A549 (cell line): Measurements from ENCODE around the gene ASIC5. TPM values are rescaled to one million over a fixed set of nuclear protein-coding genes. Genes with fewer than 3 reads are reported as not detected.

ENCODE experiments used
- ATAC-seq, 2 experiments: fragments of 200-7000 bp in 1 of 2; fragments of >200 bp in 1 of 2; cut with Nextera tagmentation in 1 of 2; cut with Tn5 transposase in 1 of 2; 3 replicates each; pipeline versions ENCODE4 v1.8.0 to v1.9.1; 2018 to 2020; ENCODE audit warnings: mild to moderate bottlenecking in 1 of 2, moderate library complexity in 1 of 2
- CTCF ChIA-PET: fragments of 300-600 bp; sonication (Branson Sonifier 250); formaldehyde crosslinking; extraction: SDS; loops from one replicate; lab custom pipeline; 2021; ENCODE audit warnings: antibody characterized with exemption, inconsistent platforms; lab: Yijun Ruan, JAX
- POLR2A ChIA-PET: fragments of 350-600 bp; formaldehyde crosslinking; extraction: SDS; loops from one replicate; lab custom pipeline; 2021; ENCODE audit warnings: antibody characterized with exemption, inconsistent platforms; lab: Yijun Ruan, JAX
- DNase-seq, 2 experiments: peaks; one replicate each; pipeline versions ENCODE4 v3.0.0 to v3.0.0-alpha.2; 2011 to 2016; ENCODE audit warnings: low read depth in 1 of 2, low spot score in 1 of 2
- FAIRE-seq: peaks from 2 replicates; lab custom pipeline; 2011; peaks lifted over from hg19 to GRCh38; lab: Jason Lieb, UNC
- H3K27ac ChIP-seq, 2 experiments: fragments of >200 bp; sonication (Bioruptor Twin); formaldehyde crosslinking; 3 replicates each; pipeline ENCODE4 v1.5.1; 2016 to 2017
- H3K4me1 ChIP-seq: fragments of >200 bp; sonication (Bioruptor Twin); formaldehyde crosslinking; 3 replicates; pipeline ENCODE4 v1.6.1; 2016
- H3K4me2 ChIP-seq: fragments of >200 bp; sonication (Bioruptor Twin); formaldehyde crosslinking; 3 replicates; pipeline ENCODE4 v1.6.1; 2016
- H3K4me3 ChIP-seq: fragments of >200 bp; sonication (Bioruptor Twin); formaldehyde crosslinking; 3 replicates; pipeline ENCODE4 v1.5.1; 2016
- H3K9me3 ChIP-seq: fragments of >200 bp; sonication (Bioruptor Twin); formaldehyde crosslinking; 3 replicates; pipeline ENCODE4 v1.6.1; 2016
- ATOH8 ChIP-seq: fragments of 250-450 bp; sonication (Bioruptor Pico); IDR thresholded peaks from 2 replicates; pipeline ENCODE4 v1.5.0; 2020; ENCODE audit warnings: low read depth, mild to moderate bottlenecking, moderate library complexity
- CBX8 ChIP-seq: fragments of 200-600 bp; sonication (generic); IDR thresholded peaks from 2 replicates; pipeline ENCODE4 v1.6.1; 2016
- CEBPB ChIP-seq, 2 experiments: fragments of >200 bp in 1 of 2; sonication (Bioruptor Twin) in 1 of 2; formaldehyde crosslinking in 1 of 2; IDR thresholded peaks; 2 replicates each; pipeline ENCODE4 v1.6.1; 2012 to 2016
- CHD4 ChIP-seq: fragments of 200-600 bp; sonication (generic); IDR thresholded peaks from 2 replicates; pipeline ENCODE4 v1.6.1; 2016; ENCODE audit warnings: antibody characterized with exemption, mild to moderate bottlenecking, borderline replicate concordance
- E2F6 ChIP-seq: IDR thresholded peaks from 2 replicates; pipeline ENCODE4 v1.6.1; 2012; ENCODE audit warnings: low read depth, borderline replicate concordance
- EP300 ChIP-seq, 2 experiments: fragments of >200 bp; sonication (Bioruptor Twin); formaldehyde crosslinking; IDR thresholded peaks; 2 replicates in 1 of 2; 3 replicates in 1 of 2; pipeline ENCODE4 v1.6.1; 2016 to 2017
- ESRRA ChIP-seq: fragments of 150-350 bp; IDR thresholded peaks from 2 replicates; pipeline ENCODE4 v1.6.1; 2014; ENCODE audit warnings: mild to moderate bottlenecking, low read length, borderline replicate concordance
- HOXA7 ChIP-seq: fragments of 250-450 bp; sonication (Bioruptor Pico); IDR thresholded peaks from 2 replicates; pipeline ENCODE4 v1.5.0; 2020; ENCODE audit warnings: mild to moderate bottlenecking, moderate library complexity
- HOXB13 ChIP-seq: fragments of 250-450 bp; sonication (Bioruptor Pico); IDR thresholded peaks from 2 replicates; pipeline ENCODE4 v1.5.0; 2020; ENCODE audit warnings: low read depth, mild to moderate bottlenecking, moderate library complexity
- JUNB ChIP-seq: fragments of >200 bp; sonication (Bioruptor Twin); formaldehyde crosslinking; IDR thresholded peaks from 2 replicates; pipeline ENCODE4 v1.6.1; 2016
- KDM1A ChIP-seq: fragments of 200-600 bp; sonication (generic); IDR thresholded peaks from 2 replicates; pipeline ENCODE4 v1.6.1; 2016; ENCODE audit warnings: low read depth, mild to moderate bottlenecking
- MAFK ChIP-seq: fragments of 450-650 bp; IDR thresholded peaks from 2 replicates; pipeline ENCODE4 v1.6.1; 2014; ENCODE audit not compliant: partially characterized antibody
- NFE2L2 ChIP-seq: fragments of 150-350 bp; conservative IDR thresholded peaks from 2 replicates; pipeline ENCODE4 v1.6.1; 2014; ENCODE audit warnings: low read length
- POLR2A ChIP-seq: IDR thresholded peaks from 2 replicates; pipeline ENCODE4 v1.6.1; 2012; ENCODE audit warnings: mild to moderate bottlenecking, low read length
- RCOR1 ChIP-seq: fragments of 150-350 bp; IDR thresholded peaks from 2 replicates; pipeline ENCODE4 v1.6.1; 2014; ENCODE audit warnings: antibody characterized with exemption, low read length, low read depth
- SMC3 ChIP-seq: fragments of >200 bp; sonication (Bioruptor Twin); formaldehyde crosslinking; IDR thresholded peaks from 3 replicates; pipeline ENCODE4 v1.6.1; 2018; ENCODE audit warnings: inconsistent platforms
- WGBS: methylation state at CpG from one replicate; pipeline ENCODE4 v1.1.6; 2017; ENCODE audit errors: missing lambda C conversion rate; 5-methylcytosine and 5-hydroxymethylcytosine counted together
- polyA plus RNA-seq, 4 experiments: library from polyadenylated mRNA; depleted of rRNA in 3 of 4; stranded (reverse); fragments of >200 nt; fragmentation: RNase III in 1 of 4; extraction: RNeasy Plus Mini Kit Qiagen cat#74134 plus additional on column Dnase treatment in 1 of 4; gene quantifications; 2 replicates in 3 of 4; 3 replicates in 1 of 4; pipeline ENCODE4 v1.2.3, GENCODE V29; 2011 to 2017
- TF ChIP-seq, protein P1 (sequence below): fragments of >200 bp; sonication (Bioruptor Twin); formaldehyde crosslinking; IDR thresholded peaks from 3 replicates; pipeline ENCODE4 v1.6.1; 2016
- TF ChIP-seq, protein P2 (sequence below): fragments of 450-650 bp; IDR thresholded peaks from 2 replicates; pipeline ENCODE4 v1.6.1; 2014; ENCODE audit warnings: antibody characterized with exemption
- TF ChIP-seq, protein P3 (sequence below): fragments of 200-600 bp; sonication (generic); IDR thresholded peaks from 2 replicates; pipeline ENCODE4 v1.6.1; 2016; ENCODE audit warnings: antibody characterized with exemption, mild to moderate bottlenecking, moderate library complexity
- TF ChIP-seq, protein P4 (sequence below): fragments of >200 bp; sonication (Bioruptor Twin); formaldehyde crosslinking; IDR thresholded peaks from 3 replicates; pipeline ENCODE4 v1.5.1; 2016

Gene ASIC5
- polyA plus RNA-seq, 2 of the 4 experiments (the other 2 are of a cell fraction) = not detected

DNA sequence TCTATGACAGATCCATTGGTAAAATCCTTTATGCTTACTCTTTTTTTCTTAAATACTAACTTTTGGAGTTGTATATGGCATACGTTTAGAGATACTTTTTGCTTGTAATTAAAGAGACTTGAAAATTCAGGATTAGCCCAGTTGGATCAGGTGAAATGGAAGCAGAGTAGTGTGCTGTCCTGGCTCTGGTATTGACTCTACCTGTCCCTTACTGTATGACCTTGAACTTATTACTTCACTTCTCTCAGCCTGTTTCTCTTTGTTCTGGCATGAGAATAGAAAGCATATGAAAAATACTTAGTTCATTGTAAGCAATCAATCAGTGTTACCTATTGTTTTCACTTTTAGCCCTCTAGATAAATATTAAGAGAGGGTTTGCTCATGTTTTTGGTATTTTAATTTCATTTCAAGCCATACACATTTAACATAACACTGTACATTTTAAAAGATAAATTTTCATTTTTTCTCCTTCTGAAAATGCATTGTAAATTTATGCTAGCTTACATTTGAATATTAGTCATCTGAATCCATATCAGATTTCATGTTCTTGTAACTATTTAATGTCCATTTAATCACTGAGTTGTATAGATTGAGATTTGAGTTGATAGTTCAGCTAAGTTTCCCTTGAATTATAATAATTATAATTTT lies 71.4 kb downstream of the ASIC5 start:
- Histone ChIP-seq H3K4me1 (no peaks in the 10 kb centered on the region), H3K9me3 (no peaks in the 10 kb centered on the region), H3K27ac (no peak overlapping the region), H3K4me3 (no peak overlapping the region), H3K4me2 (no peak overlapping the region)
- CTCF ChIA-PET = no interaction called here
- WGBS = 35% methylated on average over 1 of the region's 1 CpG
- FAIRE-seq (no peak), ATAC-seq (no peak), DNase-seq (no peak)
- TF ChIP-seq E2F6 (no peak), KDM1A (no peak), CEBPB (IDR thresholded peaks at IDR 0.05) (no peak), RCOR1 (no peak)
- TF ChIP-seq, protein P1, sequence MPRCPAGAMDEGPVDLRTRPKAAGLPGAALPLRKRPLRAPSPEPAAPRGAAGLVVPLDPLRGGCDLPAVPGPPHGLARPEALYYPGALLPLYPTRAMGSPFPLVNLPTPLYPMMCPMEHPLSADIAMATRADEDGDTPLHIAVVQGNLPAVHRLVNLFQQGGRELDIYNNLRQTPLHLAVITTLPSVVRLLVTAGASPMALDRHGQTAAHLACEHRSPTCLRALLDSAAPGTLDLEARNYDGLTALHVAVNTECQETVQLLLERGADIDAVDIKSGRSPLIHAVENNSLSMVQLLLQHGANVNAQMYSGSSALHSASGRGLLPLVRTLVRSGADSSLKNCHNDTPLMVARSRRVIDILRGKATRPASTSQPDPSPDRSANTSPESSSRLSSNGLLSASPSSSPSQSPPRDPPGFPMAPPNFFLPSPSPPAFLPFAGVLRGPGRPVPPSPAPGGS = no peak
- POLR2A ChIA-PET = no interaction called here

DNA sequence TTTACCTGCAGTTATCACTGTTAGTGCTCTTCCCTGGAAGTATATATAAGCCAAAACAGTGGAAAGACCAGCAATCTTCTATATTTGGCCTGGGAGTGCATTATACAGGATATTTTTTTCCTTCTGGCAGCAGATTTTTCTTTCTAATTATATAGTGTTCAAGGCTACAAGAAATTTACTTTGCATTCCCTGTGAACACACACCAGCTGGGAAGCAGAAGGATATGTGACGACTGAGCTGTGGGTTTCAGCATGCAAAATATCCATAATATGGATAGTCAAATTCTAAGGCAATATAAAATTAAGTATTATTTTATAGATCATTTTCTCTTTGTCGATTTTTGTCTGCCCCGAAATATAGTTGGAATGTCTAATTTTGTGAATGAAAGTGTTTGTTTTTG lies 76.1 kb downstream of the ASIC5 start:
- FAIRE-seq = no peak
- TF ChIP-seq CHD4 (no peak), JUNB (no peak), HOXB13 (CRISPR knock-in tag) (no peak), POLR2A (no peak), HOXA7 (CRISPR knock-in tag) (no peak), ESRRA (no peak), CBX8 (no peak), SMC3 (no peak), ATOH8 (CRISPR knock-in tag) (no peak), MAFK (no peak), EP300 (IDR thresholded peaks at IDR 0.05) (no peak), KDM1A (no peak), NFE2L2 (no peak)
- TF ChIP-seq, protein P2, sequence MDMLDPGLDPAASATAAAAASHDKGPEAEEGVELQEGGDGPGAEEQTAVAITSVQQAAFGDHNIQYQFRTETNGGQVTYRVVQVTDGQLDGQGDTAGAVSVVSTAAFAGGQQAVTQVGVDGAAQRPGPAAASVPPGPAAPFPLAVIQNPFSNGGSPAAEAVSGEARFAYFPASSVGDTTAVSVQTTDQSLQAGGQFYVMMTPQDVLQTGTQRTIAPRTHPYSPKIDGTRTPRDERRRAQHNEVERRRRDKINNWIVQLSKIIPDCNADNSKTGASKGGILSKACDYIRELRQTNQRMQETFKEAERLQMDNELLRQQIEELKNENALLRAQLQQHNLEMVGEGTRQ = no peak
- TF ChIP-seq, protein P3, sequence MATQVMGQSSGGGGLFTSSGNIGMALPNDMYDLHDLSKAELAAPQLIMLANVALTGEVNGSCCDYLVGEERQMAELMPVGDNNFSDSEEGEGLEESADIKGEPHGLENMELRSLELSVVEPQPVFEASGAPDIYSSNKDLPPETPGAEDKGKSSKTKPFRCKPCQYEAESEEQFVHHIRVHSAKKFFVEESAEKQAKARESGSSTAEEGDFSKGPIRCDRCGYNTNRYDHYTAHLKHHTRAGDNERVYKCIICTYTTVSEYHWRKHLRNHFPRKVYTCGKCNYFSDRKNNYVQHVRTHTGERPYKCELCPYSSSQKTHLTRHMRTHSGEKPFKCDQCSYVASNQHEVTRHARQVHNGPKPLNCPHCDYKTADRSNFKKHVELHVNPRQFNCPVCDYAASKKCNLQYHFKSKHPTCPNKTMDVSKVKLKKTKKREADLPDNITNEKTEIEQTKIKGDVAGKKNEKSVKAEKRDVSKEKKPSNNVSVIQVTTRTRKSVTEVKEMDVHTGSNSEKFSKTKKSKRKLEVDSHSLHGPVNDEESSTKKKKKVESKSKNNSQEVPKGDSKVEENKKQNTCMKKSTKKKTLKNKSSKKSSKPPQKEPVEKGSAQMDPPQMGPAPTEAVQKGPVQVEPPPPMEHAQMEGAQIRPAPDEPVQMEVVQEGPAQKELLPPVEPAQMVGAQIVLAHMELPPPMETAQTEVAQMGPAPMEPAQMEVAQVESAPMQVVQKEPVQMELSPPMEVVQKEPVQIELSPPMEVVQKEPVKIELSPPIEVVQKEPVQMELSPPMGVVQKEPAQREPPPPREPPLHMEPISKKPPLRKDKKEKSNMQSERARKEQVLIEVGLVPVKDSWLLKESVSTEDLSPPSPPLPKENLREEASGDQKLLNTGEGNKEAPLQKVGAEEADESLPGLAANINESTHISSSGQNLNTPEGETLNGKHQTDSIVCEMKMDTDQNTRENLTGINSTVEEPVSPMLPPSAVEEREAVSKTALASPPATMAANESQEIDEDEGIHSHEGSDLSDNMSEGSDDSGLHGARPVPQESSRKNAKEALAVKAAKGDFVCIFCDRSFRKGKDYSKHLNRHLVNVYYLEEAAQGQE = no peak
- TF ChIP-seq, protein P4, sequence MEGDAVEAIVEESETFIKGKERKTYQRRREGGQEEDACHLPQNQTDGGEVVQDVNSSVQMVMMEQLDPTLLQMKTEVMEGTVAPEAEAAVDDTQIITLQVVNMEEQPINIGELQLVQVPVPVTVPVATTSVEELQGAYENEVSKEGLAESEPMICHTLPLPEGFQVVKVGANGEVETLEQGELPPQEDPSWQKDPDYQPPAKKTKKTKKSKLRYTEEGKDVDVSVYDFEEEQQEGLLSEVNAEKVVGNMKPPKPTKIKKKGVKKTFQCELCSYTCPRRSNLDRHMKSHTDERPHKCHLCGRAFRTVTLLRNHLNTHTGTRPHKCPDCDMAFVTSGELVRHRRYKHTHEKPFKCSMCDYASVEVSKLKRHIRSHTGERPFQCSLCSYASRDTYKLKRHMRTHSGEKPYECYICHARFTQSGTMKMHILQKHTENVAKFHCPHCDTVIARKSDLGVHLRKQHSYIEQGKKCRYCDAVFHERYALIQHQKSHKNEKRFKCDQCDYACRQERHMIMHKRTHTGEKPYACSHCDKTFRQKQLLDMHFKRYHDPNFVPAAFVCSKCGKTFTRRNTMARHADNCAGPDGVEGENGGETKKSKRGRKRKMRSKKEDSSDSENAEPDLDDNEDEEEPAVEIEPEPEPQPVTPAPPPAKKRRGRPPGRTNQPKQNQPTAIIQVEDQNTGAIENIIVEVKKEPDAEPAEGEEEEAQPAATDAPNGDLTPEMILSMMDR = no peak
- no peak overlapping the region for H3K4me2 ChIP-seq
- ChIA-PET CTCF (interaction anchor here (1.6 kb wide), 1 partner anchor 12 kb away, joined by 3 read pairs; no protein-coding TSS in a partner anchor), POLR2A (no interaction called here)
- no peaks in the 10 kb centered on the region for H3K9me3 ChIP-seq
- ATAC-seq = no peak
- no peaks in the 10 kb centered on the region for H3K4me1 ChIP-seq
- H3K4me3 ChIP-seq = no peak overlapping the region
- WGBS = 27% methylated on average over 3 of the region's 3 CpGs
- no peak overlapping the region for H3K27ac ChIP-seq
- DNase-seq = no peak
